ENCODE results near the gene ARL15.

- TF ChIP-seq EZH2 (IDR thresholded peaks at IDR 0.05; ENCODE audit: insufficient read depth, poor library complexity, severe bottlenecking) (no peak), EZH2phosphoT487 (IDR thresholded peaks at IDR 0.05; ENCODE audit: insufficient read depth, low read depth) (no peak)
Measured at GRCh38 chr5:54022223-54022622, 288.1 kb downstream of the ARL15 start.
